NCI-H82 (cell line): ENCODE measurements around the gene NLRP13.
"Not testable (repeated sequence)": the region's sequence is repeated elsewhere in the genome, so short reads cannot be mapped to it uniquely, and the experiment has no call there.

Experiments used
- DNase-seq: peaks from one replicate; lab custom pipeline; 2025; lab: John Stamatoyannopoulos, UW

The NLRP13 gene

GRCh38 chr19:55931936-55932386 lies at the start of gene NLRP13:
NLRP13 (minus strand) TSS chr19:55932336; CDS start chr19:55932311, 25 bp downstream.
- no peak for DNase-seq

- no peak for DNase-seq
These were observed 48.3 kb upstream of the NLRP13 start for GRCh38 chr19:55980415-55980814.

- no peak for DNase-seq
These were observed 41.8 kb upstream of the NLRP13 start for GRCh38 chr19:55973982-55974381.

- no peak for DNase-seq
These were observed 30.1 kb upstream of the NLRP13 start for GRCh38 chr19:55962186-55962585.

GRCh38 chr19:55959996-55960675 lies 28.0 kb upstream of the NLRP13 start:
- no peak for DNase-seq

GRCh38 chr19:55958356-55958755 lies 26.2 kb upstream of the NLRP13 start:
- DNase-seq = no peak

- no peak for DNase-seq
These were observed 24.3 kb upstream of the NLRP13 start for GRCh38 chr19:55956431-55956830.

GRCh38 chr19:55950566-55950965 lies 18.4 kb upstream of the NLRP13 start:
- DNase-seq = not testable (repeated sequence)

GRCh38 chr19:55947532-55947931 lies 15.4 kb upstream of the NLRP13 start, which contains the start of gene NLRP8:
NLRP8 (plus strand) TSS chr19:55947832.
- no peak for DNase-seq

GRCh38 chr19:55940306-55940705 lies 8.2 kb upstream of the NLRP13 start:
- no peak for DNase-seq

- no peak for DNase-seq
These were observed 7.1 kb upstream of the NLRP13 start for GRCh38 chr19:55939206-55939605.

- no peak for DNase-seq
These were observed 3.1 kb upstream of the NLRP13 start for GRCh38 chr19:55935206-55935605.

- DNase-seq = no peak
These were observed 1.1 kb downstream of the NLRP13 start for GRCh38 chr19:55930996-55931515.

GRCh38 chr19:55929258-55929657 lies 2.9 kb downstream of the NLRP13 start:
- not testable (repeated sequence) for DNase-seq

GRCh38 chr19:55927991-55928390 lies 4.1 kb downstream of the NLRP13 start:
- no peak for DNase-seq

- DNase-seq = no peak
These were observed 8.6 kb downstream of the NLRP13 start for GRCh38 chr19:55923556-55923955.

GRCh38 chr19:55913643-55914268 lies 18.4 kb downstream of the NLRP13 start:
- DNase-seq = peak; percentile 23

GRCh38 chr19:55912916-55913315 lies 19.2 kb downstream of the NLRP13 start:
- DNase-seq = no peak

GRCh38 chr19:55909801-55910200 lies 22.3 kb downstream of the NLRP13 start:
- no peak for DNase-seq

- DNase-seq = no peak
These were observed 24.4 kb downstream of the NLRP13 start for GRCh38 chr19:55907746-55908145.

- DNase-seq = no peak
These were observed 24.9 kb downstream of the NLRP13 start for GRCh38 chr19:55907286-55907685.

- DNase-seq = no peak
These were observed 29.9 kb downstream of the NLRP13 start for GRCh38 chr19:55902080-55902751.
